ENCODE measurements around the gene IFNL1. TPM values are rescaled to one million over a fixed set of nuclear protein-coding genes. Genes with fewer than 3 reads are reported as not detected.

Gene IFNL1
- total and polyA plus RNA-seq, 2 donors (not counting 1 experiment from before 2014, with no cell fraction given), result not detected

DNA sequence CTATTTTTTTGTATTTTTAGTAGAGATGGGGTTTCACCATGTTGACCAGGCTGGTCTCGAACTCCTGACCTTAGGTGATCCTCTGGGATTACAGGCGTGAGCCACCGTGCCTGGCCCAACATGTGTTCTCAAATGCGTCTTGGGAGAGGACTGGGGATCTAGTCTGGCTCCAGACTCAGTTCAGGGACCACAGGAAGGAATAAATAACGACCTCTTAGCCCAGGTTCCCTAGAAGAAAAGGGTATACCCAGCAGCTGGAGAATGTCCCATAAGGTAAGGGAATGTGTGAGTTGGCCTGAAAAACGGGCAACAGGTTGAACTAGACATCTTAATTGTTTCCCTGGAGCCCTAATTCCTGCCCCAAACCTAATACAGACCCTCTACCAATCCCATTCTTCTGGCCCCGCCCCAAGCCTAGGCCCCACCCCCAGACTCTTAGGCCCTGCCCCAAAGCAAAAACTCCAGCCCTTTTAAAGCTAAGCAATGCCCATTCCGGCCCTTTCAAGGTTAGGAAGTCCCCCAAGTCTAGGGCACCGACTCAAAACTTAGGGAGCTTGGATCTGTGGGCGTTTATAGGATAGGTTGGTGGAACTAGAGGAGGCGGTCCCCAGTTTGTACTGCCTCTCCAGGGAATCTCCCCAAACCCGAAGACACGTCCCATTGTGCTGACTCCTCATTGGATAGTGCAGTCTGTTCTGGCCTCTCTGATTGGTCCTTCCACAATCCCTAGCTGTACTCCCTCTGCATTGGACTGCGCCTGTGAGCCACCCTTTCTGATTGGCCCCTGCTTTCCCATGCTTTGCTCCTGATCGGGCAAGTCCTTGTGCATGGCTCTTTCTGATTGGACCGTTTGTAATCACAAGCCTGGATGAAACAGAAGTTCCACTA, 29.8 kb downstream of the IFNL1 start:
- no peak for ATAC-seq (ENCODE audit: low read depth)
- Histone ChIP-seq H3K4me3 (ENCODE audit: control extremely low read depth in 1 of 5, extremely low read depth in 1 of 5, insufficient read depth in 1 of 5, low read depth in 2 of 5, low read length in 4 of 5) (no peak overlapping the region), H4K20me1 (ENCODE audit: control insufficient read depth, insufficient read depth, low read length, poor library complexity, severe bottlenecking) (peaks cover 47% of the 10 kb centered on the region), H3K9me3 (ENCODE audit: control extremely low read depth in 1 of 3, control insufficient read depth in 2 of 3, insufficient read depth in 1 of 3, low read length in 2 of 3) (no peaks in the 10 kb centered on the region), H3K4me1 (ENCODE audit: control insufficient read depth in 2 of 2, insufficient read depth in 2 of 2, low read length in 2 of 2) (peaks cover 4 to 15% of the 10 kb centered on the region in 2 donors), H3K9ac (ENCODE audit: low read length) (no peak overlapping the region), H2AFZ (ENCODE audit: insufficient read depth, low read depth, low read length, poor library complexity, severe bottlenecking) (no peak overlapping the region), H3K27me3 (replicated peaks in 1 of 4; ENCODE audit: control extremely low read depth in 1 of 4, control insufficient read depth in 3 of 4, insufficient read depth in 4 of 4, low read length in 3 of 4) (no peaks in the 10 kb centered on the region), H3K79me2 (ENCODE audit: control insufficient read depth, insufficient read depth, low read length) (peaks cover 44% of the 10 kb centered on the region), H3K27ac (ENCODE audit: low read length in 2 of 2) (no peak overlapping the region), H3K4me2 (replicated peaks; ENCODE audit: low read depth, low read length, poor library complexity, severe bottlenecking) (no peak overlapping the region), H3K36me3 (replicated peaks in 1 of 2; ENCODE audit: control extremely low read depth in 1 of 2, control insufficient read depth in 1 of 2, extremely low read depth in 1 of 2, insufficient read depth in 2 of 2, low read length in 1 of 2) (peaks cover 8 to 39% of the 10 kb centered on the region in 2 experiments)
- Mint-ChIP-seq H3K27ac (peak overlapping the region; percentile 32), H3K4me3 (no peak overlapping the region), H3K9me3 (ENCODE audit: insufficient read depth) (no peaks in the 10 kb centered on the region), H3K27me3 (no peaks in the 10 kb centered on the region), H3K4me1 (peaks cover 35% of the 10 kb centered on the region)
- TF ChIP-seq EZH2 (IDR thresholded peaks at IDR 0.05; ENCODE audit: borderline replicate concordance, insufficient read depth, low read depth, low read length, poor library complexity, severe bottlenecking), result no peak
- TF ChIP-seq, protein P1, sequence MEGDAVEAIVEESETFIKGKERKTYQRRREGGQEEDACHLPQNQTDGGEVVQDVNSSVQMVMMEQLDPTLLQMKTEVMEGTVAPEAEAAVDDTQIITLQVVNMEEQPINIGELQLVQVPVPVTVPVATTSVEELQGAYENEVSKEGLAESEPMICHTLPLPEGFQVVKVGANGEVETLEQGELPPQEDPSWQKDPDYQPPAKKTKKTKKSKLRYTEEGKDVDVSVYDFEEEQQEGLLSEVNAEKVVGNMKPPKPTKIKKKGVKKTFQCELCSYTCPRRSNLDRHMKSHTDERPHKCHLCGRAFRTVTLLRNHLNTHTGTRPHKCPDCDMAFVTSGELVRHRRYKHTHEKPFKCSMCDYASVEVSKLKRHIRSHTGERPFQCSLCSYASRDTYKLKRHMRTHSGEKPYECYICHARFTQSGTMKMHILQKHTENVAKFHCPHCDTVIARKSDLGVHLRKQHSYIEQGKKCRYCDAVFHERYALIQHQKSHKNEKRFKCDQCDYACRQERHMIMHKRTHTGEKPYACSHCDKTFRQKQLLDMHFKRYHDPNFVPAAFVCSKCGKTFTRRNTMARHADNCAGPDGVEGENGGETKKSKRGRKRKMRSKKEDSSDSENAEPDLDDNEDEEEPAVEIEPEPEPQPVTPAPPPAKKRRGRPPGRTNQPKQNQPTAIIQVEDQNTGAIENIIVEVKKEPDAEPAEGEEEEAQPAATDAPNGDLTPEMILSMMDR (IDR thresholded peaks at IDR 0.05), result no peak
- DNase-seq, result no peak
- WGBS (ENCODE audit: insufficient coverage), result 94% methylated on average over 13 of the region's 16 CpGs
- ChIA-PET CTCF (interaction anchor here (1.0 to 6.5 kb wide), 5 partner anchors 9 to 216 kb away, joined by 3 to 66 read pairs (median 9); no protein-coding TSS in a partner anchor), POLR2A (interaction anchor here (0.6 kb wide), 1 partner anchor 482 kb away, joined by 4 read pairs; no protein-coding TSS in a partner anchor)
- intact Hi-C loops (cut with micrococcal nuclease), result loop anchor here (5.0 kb wide), 2 partner anchors 114 to 924 kb away; partner anchors contain the start of gene FAM98C

All from B cell (primary cell).